Activated CD8-positive, alpha-beta memory T cell treated with anti-CD3 and anti-CD28 coated beads, Interleukin-2, amount 50 U/mL, for 48 hours (primary cell): ENCODE measurements around the gene NELFCD.
A peak's percentile ranks its signal among the peaks of the same experiment; 100 is the strongest.
"Not testable (repeated sequence)": the region's sequence is repeated elsewhere in the genome, so short reads cannot be mapped to it uniquely, and the experiment has no call there.

Source experiments
- DNase-seq: peaks from one replicate; pipeline ENCODE4 v3.0.0-alpha.2; 2020

The NELFCD gene

GRCh38 chr20:59010995-59011873 is 30.2 kb downstream of the NELFCD start:
- DNase-seq, result peak; percentile 36

GRCh38 chr20:59011874-59012157 is 30.8 kb downstream of the NELFCD start:
- DNase-seq, result not testable (repeated sequence)

GRCh38 chr20:59013031-59013951 is 32.2 kb downstream of the NELFCD start:
- DNase-seq, result peak; percentile 42

GRCh38 chr20:59013959-59014608 is 33.0 kb downstream of the NELFCD start:
- DNase-seq, result peak; percentile 51

GRCh38 chr20:59014680-59015389 is 33.8 kb downstream of the NELFCD start:
- peak; percentile 42 for DNase-seq

- DNase-seq, result no peak
These were observed 34.4 kb downstream of the NELFCD start for GRCh38 chr20:59015411-59015810.

- DNase-seq, result peak; percentile 38
These were observed 35.0 kb downstream of the NELFCD start for GRCh38 chr20:59015812-59016711.

- DNase-seq, result peak; percentile 33
These were observed 35.9 kb downstream of the NELFCD start for GRCh38 chr20:59016795-59017492.

GRCh38 chr20:59017493-59018231 is 36.6 kb downstream of the NELFCD start:
- DNase-seq, result peak; percentile 48

- peak; percentile 37 for DNase-seq
These were observed 37.8 kb downstream of the NELFCD start for GRCh38 chr20:59018817-59019216.

GRCh38 chr20:59019217-59019616 is 38.2 kb downstream of the NELFCD start, which contains the start of gene TUBB1:
Gene TUBB1, plus strand, starts transcription at chr20:59019429. Its CDS starts 94 bp downstream, at chr20:59019523.
- DNase-seq, result peak; percentile 43

- peak; percentile 41 for DNase-seq
These were observed 40.0 kb downstream of the NELFCD start for GRCh38 chr20:59020938-59021551.

GRCh38 chr20:59022754-59023153 is 41.7 kb downstream of the NELFCD start:
- DNase-seq, result peak; percentile 32

- peak; percentile 33 for DNase-seq
These were observed 42.6 kb downstream of the NELFCD start for GRCh38 chr20:59023616-59024015.

- peak; percentile 46 for DNase-seq
These were observed 43.1 kb downstream of the NELFCD start for GRCh38 chr20:59024111-59024530.

- DNase-seq, result no peak
These were observed 44.0 kb downstream of the NELFCD start for GRCh38 chr20:59025086-59025485.

- DNase-seq, result no peak
These were observed 44.5 kb downstream of the NELFCD start for GRCh38 chr20:59025511-59025910.

- no peak for DNase-seq
These were observed 46.1 kb downstream of the NELFCD start for GRCh38 chr20:59026904-59027740.
